Myocyte (in vitro differentiated cells): Measurements from ENCODE around the gene CAPN10. TPM values are rescaled to one million over a fixed set of nuclear protein-coding genes. Genes with fewer than 3 reads are reported as not detected.

Experiments used
- DNase-seq: peaks from one replicate; pipeline ENCODE4 v3.0.0-alpha.2; 2012; ENCODE audit warnings: low read depth
- total RNA-seq: library from RNA; depleted of rRNA; stranded (reverse); fragments of >200 nt; gene quantifications from 2 replicates; pipeline ENCODE4 v1.2.3, GENCODE V29; 2014

Gene CAPN10
- total RNA-seq, 1 donor from 2014 or later = 31.5 TPM

GRCh38 chr2:240636563-240637115 lies 50.1 kb downstream of the CAPN10 start:
- DNase-seq = no peak

- no peak for DNase-seq
These were observed 50.8 kb downstream of the CAPN10 start for GRCh38 chr2:240637116-240637900.

GRCh38 chr2:240637901-240638345 lies 51.4 kb downstream of the CAPN10 start:
- DNase-seq = no peak

- peak; percentile 22 for DNase-seq
These were observed 52.1 kb downstream of the CAPN10 start for GRCh38 chr2:240638512-240639160.

GRCh38 chr2:240639566-240639965 lies 53.0 kb downstream of the CAPN10 start:
- DNase-seq = no peak

GRCh38 chr2:240640939-240641338 lies 54.4 kb downstream of the CAPN10 start:
- DNase-seq = no peak

- no peak for DNase-seq
These were observed 55.7 kb downstream of the CAPN10 start for GRCh38 chr2:240642061-240642805.

GRCh38 chr2:240642806-240643092 lies 56.2 kb downstream of the CAPN10 start:
- DNase-seq = no peak

GRCh38 chr2:240643093-240643810 lies 56.7 kb downstream of the CAPN10 start:
- no peak for DNase-seq

- DNase-seq = no peak
These were observed 57.2 kb downstream of the CAPN10 start for GRCh38 chr2:240643811-240644150.

GRCh38 chr2:240644171-240644651 lies 57.7 kb downstream of the CAPN10 start:
- no peak for DNase-seq

- no peak for DNase-seq
These were observed 58.3 kb downstream of the CAPN10 start for GRCh38 chr2:240644859-240645301.

GRCh38 chr2:240645346-240645745 lies 58.8 kb downstream of the CAPN10 start:
- DNase-seq = no peak

- no peak for DNase-seq
These were observed 59.3 kb downstream of the CAPN10 start for GRCh38 chr2:240645801-240646175.

- no peak for DNase-seq
These were observed 59.8 kb downstream of the CAPN10 start for GRCh38 chr2:240646176-240646899.

- no peak for DNase-seq
These were observed 60.5 kb downstream of the CAPN10 start for GRCh38 chr2:240646900-240647502.

- no peak for DNase-seq
These were observed 61.1 kb downstream of the CAPN10 start for GRCh38 chr2:240647503-240648154.

- no peak for DNase-seq
These were observed 61.7 kb downstream of the CAPN10 start for GRCh38 chr2:240648155-240648649.
